Endometrial microvascular endothelial cells (primary cell): ENCODE results near the gene STK24. TPM values are rescaled to one million over a fixed set of nuclear protein-coding genes. Genes with fewer than 3 reads are reported as not detected.

Source experiments
- in situ Hi-C: cut with HindIII; loops from 2 replicates; pipeline ENCODE4 v1.10.0; 2017; ENCODE audit warnings: low sequenced_read_pairs, low pct_unique_long_range_greater_than_20kb; ENCODE audit errors: inconsistent ontology term
- total RNA-seq: library from RNA; depleted of rRNA; stranded (reverse); fragments of >200 nt; gene quantifications from one replicate; pipeline ENCODE4 v1.2.3, GENCODE V29; 2015; ENCODE audit errors: inconsistent ontology term

Gene STK24
- total RNA-seq, 1 donor from 2014 or later: 93.2 TPM

DNA sequence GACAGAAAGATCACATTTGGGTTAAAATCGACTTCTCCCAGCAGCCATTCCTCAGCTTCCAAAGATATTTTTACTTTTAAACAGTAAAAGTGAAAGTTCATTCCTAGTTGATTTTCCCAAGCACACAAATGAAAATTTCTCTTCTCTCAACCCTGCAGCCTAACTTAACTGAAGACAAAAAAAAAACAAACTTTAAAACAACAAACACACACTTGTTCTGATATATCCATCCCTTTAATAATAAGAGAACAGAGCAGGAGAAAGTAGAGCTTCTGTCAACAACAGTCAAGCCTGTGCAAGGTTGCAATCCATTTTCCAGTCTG lies 72.9 kb downstream of the STK24 start:
- in situ Hi-C loops: no loop called here

DNA sequence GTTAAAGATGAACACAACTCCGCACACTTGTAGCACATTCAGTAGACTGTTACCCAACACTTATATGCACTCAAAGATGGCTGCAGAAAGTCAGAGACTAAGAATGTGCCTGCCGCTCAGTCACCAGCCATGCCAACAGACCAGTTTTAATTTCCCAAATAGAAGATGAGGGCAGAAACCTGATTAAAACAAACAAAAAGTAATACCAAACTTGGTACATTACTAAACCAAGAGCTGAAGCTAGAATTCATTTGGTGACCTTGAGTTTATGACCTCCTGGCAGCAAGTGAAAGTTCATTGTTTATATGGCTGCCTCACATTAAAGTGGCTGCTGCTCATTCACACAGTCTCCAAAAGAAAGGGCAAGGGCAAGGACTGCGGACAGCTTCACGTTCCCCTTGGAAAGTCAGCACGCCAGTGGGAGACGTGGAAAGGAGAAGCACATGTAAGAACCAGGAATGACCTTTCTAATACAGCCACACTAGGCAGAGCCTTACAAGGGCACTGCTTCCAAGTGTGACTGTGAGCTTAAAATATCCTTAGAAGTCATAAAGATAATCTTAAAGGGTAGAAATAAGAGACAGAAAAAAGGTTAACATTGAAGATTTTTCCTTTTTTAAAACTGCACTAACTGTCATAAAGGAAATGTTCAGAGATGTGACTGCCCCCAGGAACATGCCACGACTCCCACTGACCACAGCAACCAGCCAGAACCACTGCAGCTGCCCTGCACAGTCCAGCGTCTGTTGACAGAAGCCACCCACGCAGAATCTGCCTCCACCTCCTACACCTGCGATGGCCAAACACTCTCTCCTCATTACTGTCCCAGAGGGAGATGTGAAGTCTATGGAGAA lies 73.5 kb downstream of the STK24 start:
- in situ Hi-C loops: no loop called here

DNA sequence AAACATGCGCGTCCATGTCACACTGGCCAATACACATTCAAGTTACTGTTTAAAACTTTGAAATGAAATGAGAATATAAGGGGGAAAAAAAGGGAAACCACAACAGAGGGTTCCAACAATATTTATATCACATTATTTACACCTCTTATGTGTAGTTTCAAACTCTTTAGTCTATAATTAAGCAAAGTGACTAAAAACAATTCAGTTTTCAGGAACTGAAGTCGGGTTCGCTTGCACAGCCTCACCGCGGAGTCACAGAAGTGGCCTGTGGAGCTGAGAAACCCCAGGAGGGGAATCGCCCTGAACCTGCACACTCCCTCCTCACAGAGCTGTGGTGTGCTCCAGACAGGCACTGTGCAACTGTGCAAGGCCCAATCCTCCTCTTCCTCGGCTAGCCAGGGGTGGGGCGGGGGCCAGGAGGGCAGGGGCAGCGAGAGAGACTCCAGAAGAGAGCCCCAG lies 75.9 kb downstream of the STK24 start:
- in situ Hi-C loops: no loop called here

DNA sequence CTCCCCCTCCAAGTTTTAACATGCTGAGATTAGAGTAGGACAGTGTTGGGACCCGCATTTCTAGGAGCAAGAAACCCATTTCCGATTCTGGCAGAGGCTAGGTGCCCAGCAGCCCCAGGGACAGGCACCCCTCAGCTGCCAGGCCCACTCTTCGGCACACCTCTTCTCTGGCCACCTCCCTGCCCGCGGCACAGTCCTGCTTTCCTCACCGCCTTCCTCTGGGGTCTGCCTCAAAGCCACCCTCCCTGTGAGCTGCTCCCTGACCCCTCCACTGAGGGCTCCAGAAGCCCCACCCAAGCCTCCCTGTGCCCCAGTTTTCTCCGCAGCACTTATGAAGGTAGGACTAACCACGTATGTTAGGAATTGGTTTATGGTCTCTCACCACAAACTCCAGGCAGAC lies 79.9 kb downstream of the STK24 start:
- in situ Hi-C loops: no loop called here

DNA sequence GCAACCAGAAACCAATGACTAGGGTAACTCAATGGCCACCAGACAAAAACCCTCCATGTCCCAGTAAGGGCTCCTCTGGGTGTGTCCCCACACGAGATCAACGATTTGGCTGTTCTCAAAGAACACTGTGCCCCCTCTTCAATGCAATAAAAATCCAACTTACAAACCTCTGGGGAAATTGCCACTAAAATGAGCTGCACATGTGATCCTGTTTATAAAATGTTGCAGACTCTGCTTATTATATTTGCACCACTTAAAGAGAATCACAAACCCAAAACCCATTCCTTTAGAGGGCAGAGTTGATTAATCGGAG lies 80.5 kb downstream of the STK24 start:
- in situ Hi-C loops: no loop called here

DNA sequence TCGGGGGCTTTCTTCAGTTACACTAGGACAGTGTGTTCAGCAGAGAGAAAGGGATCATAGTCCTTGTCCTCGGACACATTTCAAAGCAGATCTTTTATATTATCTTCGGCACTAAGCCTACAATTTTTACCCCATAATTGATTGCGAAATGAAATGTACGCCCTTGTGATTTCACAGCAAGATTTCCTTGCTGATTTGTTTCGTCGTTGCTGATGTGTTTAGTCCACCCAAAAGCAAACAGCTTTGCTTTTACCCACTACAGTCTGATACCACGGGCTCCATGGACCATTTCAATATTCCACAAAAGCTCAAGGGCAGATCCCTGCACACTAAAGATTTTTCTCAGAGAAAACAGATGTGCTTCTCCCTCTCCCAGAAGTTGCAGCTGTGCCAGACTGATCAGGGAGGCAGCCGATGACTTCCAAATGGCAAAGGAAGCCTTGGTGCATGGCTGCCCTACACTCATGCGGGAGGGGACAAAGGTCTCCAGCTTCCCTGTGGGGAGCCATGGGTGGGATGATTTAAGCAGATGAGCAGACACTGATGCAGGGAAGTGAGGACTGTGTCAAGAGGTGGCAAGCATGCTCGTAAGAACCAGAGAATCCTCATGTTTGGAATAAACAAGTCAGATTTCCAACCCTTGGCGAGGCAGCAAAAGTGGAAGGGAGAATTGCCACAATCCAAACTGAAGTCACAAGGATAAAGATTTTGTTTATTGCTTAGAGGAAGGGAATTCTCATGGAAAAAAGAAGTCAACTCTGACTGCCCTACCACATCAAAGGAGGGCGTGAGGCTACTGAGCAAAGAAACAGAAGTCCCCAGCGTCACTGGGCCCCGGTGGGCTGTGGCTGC lies 81.1 kb downstream of the STK24 start:
- in situ Hi-C loops: no loop called here

DNA sequence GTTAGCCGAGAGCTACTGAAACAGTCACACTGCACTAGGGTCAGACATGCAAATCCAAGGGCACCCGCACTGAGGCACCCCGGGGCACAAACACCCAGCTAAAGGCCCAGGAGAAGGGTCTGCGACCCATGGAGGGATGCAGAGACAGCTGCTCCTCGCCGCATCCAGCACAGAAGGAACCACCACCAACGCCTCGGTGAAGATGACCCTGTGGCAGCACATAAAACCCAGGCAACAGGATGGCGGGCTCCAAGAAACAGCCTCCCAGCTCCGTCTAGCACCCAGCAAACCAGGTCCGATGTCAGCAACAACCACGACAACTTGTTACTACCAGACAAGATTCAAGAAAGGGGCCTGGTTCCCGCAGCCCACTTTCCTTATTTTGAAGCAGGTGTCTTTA lies 82.1 kb downstream of the STK24 start:
- in situ Hi-C loops: no loop called here

DNA sequence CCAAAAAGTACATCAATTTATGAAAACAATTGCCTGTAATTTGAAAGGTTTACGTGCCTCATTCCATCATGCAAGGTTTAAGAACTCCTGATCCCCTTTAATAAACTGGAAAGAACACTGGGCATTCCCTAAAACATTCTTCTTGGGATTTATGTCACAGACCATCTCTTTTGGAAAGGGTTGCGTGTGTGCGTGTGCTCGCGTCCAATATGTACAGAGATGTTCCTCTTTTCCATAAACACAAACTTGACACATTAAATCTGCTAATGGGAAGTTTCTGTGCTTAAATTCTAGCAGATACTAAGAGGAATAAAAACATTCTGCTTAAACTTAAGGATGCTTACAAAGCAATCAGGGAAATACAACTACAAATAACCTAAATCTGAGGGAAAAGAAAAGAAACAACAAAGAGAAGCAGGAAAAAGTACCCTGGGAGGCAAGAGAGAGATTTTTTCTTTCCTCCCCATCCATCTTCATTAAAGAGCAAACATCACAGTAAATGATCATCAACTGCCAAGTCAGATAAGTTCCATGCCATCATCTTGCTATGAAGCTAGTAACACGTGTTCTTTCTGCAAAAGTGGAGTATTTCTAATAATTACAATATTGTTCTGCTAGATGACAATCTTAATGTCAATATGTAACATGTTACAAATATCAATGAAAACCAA lies 83.7 kb downstream of the STK24 start:
- in situ Hi-C loops: no loop called here

DNA sequence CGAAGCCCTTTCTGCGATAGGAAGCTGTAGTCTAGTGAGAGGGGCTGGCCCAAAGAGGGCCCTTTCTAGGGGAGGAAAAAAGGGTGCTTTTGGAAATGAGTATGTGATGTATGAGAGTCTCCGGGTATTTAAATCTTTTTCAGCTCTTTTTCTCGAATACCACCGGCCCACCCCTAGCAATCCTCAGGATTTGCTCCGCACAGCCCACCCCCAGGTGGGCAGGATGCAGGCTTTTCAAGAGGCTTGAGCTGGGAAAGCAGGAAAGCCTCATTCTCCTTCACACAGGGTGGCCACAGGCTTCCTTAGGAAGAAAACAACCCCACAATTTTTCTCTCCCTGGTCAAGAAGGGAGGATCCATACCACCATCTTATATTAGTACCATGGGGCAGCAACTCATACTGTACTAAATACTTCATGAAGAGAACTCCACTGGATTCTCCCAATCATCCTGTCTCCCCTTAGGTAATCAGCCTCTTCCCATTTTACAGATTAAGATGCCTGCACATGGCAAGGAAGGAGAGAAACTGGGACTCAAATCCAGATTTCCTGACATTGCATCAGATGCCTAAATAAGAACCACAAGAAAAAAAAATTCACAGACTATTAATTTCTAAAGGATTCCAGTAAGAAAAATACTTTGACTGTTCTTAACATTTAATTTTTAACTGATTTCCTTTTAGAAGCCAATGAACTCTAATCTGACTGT lies 84.4 kb downstream of the STK24 start:
- in situ Hi-C loops: no loop called here

DNA sequence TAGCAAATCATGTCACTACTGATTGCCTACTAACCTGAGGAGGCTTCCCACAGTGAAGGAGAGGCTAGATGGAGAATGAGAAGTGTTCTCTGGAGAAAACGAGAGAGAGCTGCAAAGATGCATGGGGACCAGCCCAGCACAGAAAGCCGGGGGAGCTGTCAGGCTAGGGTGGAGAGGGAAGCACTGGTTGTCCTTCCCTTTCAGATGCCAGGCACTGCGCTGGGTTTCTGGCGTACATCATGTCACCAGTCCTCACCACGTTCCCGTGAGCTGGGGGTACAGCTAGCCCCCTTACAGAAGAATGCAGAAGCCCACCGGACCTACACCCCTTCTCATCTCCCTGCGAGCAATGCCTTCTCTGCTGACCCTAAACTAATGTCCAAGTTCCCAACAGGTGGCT lies 86.0 kb downstream of the STK24 start:
- in situ Hi-C loops: no loop called here

DNA sequence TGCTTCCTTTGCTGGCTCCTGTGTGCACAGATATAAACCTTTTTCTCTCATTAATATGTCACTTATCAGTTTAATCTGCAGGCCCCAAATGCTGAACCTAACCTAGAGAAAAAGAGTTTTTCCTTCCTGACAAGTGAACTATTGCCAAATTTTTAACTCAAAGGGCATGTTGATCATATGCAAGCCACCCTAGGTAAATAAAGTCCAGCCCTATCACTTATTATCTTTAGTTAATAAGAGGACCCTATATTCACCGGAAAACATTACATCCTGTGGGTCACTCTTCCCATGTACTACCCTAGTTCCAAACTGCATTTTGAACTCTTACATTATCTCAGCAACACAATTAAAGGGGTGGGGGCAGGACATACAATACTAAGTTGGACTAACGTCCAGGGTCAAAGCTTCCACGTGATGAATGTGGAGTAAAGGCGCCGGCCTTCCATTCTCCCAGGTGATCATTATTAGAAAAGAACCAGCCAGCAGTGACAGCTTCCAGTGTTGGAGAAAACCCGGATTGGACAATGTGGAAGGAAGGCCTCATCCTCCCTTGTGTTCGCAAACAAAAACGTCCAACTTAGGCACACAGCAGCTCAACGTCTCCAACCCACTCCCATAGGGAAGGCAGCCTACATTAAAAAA lies 86.6 kb downstream of the STK24 start:
- in situ Hi-C loops: no loop called here

DNA sequence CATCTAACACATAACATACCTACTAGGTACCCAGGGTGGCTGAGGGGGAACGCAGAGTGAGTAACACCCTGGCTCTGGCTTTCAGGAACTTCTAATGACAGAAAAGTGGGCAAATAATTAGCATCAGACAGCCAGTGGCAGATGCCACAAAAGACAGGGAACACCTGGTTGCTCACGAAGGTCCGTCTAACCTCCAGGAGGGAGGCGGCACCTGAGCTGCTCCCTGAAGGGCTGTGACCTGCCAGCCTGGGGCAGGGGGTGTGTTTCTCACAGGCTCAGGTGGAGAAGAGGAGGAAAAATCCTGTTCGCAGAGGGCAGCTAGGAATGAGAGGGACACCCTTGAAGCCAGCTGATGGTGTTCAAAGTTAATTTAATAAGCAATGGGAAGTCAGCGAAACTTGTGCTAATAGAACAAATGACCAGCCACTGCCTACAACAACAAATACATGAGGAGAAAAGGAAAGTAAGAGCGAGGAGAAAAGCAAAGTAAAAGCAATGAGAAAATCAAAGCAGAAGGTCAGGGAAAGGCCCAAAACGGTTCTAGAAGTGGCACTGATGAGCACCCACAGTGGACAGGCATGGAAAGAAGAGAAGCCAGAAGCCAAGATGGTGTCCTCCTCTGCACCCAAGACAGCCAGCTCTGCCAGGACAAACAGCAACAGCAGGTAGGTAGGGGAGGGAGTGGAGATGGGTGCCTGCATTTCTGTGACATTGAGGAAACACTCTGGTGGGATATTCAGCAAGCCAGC lies 87.3 kb downstream of the STK24 start:
- in situ Hi-C loops: no loop called here

DNA sequence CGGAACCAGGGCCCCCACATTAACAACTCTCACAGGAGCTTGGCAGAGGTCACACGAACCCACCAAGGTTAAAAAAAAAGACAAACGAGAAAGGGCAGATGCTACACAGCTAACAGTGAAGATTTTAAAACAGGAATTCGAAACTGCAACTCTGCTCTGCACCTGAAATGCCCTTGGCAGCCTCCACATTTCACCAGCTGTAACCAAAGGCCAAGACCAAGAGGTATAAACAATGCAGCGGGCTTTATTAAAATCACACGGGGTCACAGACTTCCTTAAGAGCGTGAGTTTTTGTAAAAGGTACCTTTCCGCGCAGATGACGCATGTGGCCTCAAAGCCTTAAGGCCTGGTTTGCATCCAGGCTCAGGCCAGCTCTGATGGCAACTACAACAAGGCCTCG lies 88.2 kb downstream of the STK24 start:
- in situ Hi-C loops: no loop called here

DNA sequence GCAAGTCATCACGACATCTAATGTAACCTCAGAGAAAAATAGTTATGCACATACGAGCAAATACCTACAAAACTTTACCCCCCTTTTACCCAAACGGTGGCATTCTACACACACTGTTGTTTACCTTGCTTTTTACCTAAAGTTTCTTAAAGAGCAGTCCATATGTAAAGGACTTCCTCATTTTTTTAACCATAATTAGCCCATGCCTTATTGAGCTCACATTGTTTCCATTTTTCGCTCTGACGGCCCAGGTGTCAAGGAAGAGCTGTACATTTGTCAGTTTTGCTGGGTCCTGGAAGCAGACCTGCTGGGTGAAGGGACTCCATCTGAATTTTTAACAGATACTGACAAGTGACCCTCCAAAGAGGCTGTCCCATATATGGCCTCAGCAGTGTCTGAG lies 89.4 kb downstream of the STK24 start:
- in situ Hi-C loops: no loop called here

DNA sequence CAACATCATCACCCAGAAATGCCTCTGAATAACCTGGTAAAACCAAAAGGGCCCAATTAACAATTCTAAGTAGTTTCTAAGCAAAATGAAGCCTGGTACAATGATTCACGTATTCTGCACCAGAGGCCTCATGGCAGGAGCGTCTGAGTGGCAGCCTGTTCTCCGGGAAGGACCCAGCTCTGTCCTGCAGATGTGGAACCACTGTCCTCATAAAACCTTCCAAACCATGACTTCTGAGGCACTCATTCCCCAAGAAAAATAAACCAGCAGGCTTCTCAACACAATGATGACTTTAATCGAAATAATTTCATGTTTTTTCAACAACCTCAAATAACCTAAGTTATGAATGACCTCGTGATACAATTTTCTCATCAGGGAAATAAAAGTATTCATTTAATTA lies 89.9 kb downstream of the STK24 start:
- in situ Hi-C loops: no loop called here

DNA sequence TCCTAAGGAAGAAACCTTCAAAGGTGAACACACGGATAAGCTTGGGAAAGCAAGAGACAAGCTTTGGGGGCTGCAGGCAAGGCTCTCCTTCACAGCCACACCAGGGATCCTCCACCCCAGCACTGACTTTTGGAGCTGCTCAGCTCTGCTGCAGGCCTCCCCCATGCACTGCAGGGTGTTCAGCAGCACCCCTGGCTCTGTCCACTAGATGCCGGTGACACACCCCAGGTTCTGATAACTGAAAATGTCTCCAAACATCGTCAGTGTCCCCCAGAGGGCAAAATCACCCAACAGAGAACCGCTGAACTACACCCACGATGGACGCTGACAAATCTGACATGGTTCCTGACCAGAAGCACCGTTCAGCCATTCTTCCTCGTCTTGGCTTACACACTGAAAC lies 90.5 kb downstream of the STK24 start:
- in situ Hi-C loops: no loop called here

DNA sequence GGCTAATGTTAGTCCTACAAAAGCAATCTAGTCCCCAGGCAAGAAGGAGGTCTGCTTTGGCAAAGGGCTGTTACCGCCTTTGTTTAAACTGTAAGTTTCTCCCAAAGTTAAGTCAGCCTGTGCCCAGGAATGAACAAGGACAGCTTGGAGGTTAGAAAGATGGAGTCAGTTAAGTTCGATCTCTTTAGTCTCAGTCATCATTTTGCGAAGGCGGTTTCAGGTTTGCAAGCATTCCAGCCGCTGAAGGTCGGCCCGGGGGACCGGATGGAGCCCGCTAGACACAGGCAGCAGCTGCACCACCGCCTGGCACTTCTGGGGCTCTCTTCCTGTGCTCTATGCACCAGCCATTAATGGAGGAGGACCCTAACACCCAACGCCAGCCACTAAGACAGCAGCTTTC lies 91.3 kb downstream of the STK24 start:
- in situ Hi-C loops: no loop called here
